ENCODE measurements around the gene MMP25. TPM values are rescaled to one million over a fixed set of nuclear protein-coding genes. Genes with fewer than 3 reads are reported as not detected.

The MMP25 gene
- total RNA-seq, 2 experiments from 2014 or later, result 1.1 to 1.5 TPM

GRCh38 chr16:3059041-3059722 is 12.8 kb downstream of the MMP25 start:
- H3K4me3 Mint-ChIP-seq, result peak overlapping the region; percentile 82

DNA sequence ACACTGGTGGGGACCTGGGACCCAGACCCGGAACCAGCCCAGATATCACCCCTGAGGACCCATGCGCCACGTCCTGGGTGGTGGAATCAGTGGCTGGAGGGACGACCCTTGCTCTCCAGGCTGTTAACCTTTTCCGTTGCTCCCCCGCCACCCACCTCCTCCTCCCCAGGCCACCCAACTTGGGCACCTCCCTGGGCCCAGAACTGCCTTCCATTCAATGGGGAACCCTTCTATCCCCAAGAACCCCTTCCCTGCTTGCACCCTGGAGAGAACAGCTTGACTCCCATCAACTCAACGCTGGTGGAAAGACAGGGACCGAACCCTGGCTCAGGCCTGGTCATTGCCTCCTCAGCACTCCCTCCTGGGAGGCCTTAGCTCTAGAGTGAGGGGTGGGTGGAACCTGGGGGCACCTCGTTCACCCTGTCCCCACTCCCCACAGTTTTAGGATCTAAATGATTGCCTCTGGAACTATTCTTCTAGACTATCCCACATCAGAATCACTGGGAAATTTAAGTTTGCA is 13.4 kb downstream of the MMP25 start:
- DNase-seq, result no peak
- no peak for TF ChIP-seq CTCF (IDR thresholded peaks at IDR 0.05)
- ChIA-PET POLR2A (interaction anchor here (0.7 to 3.5 kb wide), 11 partner anchors 9 to 112 kb away, joined by 3 to 27 read pairs (median 7); partner anchors contain the start of genes ZNF213 and ZSCAN10), CTCF (interaction anchor here (0.6 to 14.0 kb wide), 27 partner anchors 9 to 224 kb away, joined by 3 to 288 read pairs (median 11); partner anchors contain the start of genes HCFC1R1, THOC6, ZNF213 and ZSCAN10)
- ATAC-seq, result no peak
- Mint-ChIP-seq H3K27me3 (no peaks in the 10 kb centered on the region), H3K36me3 (ENCODE audit: low read depth) (peaks cover 15% of the 10 kb centered on the region), H3K9me3 (no peaks in the 10 kb centered on the region), H3K4me3 (peak overlapping the region; percentile 82), H3K27ac (peak overlapping the region; percentile 93), H3K4me1 (ENCODE audit: low read depth) (peaks cover 57% of the 10 kb centered on the region)
- intact Hi-C loops (cut with micrococcal nuclease), result loop anchor here (2.0 kb wide), 1 partner anchor 67 kb away; no protein-coding TSS in a partner anchor

More at GRCh38 chr16:3059041-3059722, 12.8 kb downstream of the MMP25 start:
- peak; percentile 98 for TF ChIP-seq CTCF (IDR thresholded peaks at IDR 0.05)
- H3K9me3 Mint-ChIP-seq, result no peaks in the 10 kb centered on the region
- DNase-seq, result peak; percentile 87
- CTCF ChIA-PET, result interaction anchor here (0.6 to 14.0 kb wide), 40 partner anchors 9 to 225 kb away, joined by 3 to 288 read pairs (median 6); partner anchors contain the start of genes HCFC1R1, THOC6, ZNF213 and ZSCAN10
- peaks cover 57% of the 10 kb centered on the region for H3K4me1 Mint-ChIP-seq (ENCODE audit: low read depth)
- H3K27ac Mint-ChIP-seq, result peak overlapping the region; percentile 93
- peak; percentile 86 for ATAC-seq
- no peaks in the 10 kb centered on the region for H3K27me3 Mint-ChIP-seq
- intact Hi-C loops (cut with micrococcal nuclease), result no loop called here
- POLR2A ChIA-PET, result interaction anchor here (0.7 to 3.5 kb wide), 18 partner anchors 8 to 112 kb away, joined by 3 to 27 read pairs (median 6); partner anchors contain the start of genes ZNF213 and ZSCAN10
- H3K36me3 Mint-ChIP-seq (ENCODE audit: low read depth), result peaks cover 19% of the 10 kb centered on the region

- peaks cover 53% of the 10 kb centered on the region for H3K4me1 Mint-ChIP-seq (ENCODE audit: low read depth)
- H3K4me3 Mint-ChIP-seq, result peak overlapping the region; percentile 82
- ATAC-seq, result no peak
- peak overlapping the region; percentile 93 for H3K27ac Mint-ChIP-seq
- intact Hi-C loops (cut with micrococcal nuclease), result loop anchor here (2.0 kb wide), 1 partner anchor 66 kb away; no protein-coding TSS in a partner anchor
- peaks cover 10% of the 10 kb centered on the region for H3K36me3 Mint-ChIP-seq (ENCODE audit: low read depth)
- no peak for TF ChIP-seq CTCF (IDR thresholded peaks at IDR 0.05)
- POLR2A ChIA-PET, result interaction anchor here (0.6 to 3.5 kb wide), 6 partner anchors 9 to 74 kb away, joined by 3 to 27 read pairs (median 11); partner anchors contain the start of gene ZNF213
- H3K9me3 Mint-ChIP-seq, result no peaks in the 10 kb centered on the region
- no peaks in the 10 kb centered on the region for H3K27me3 Mint-ChIP-seq
- no peak for DNase-seq
- CTCF ChIA-PET, result interaction anchor here (1.0 to 14.0 kb wide), 18 partner anchors 10 to 107 kb away, joined by 3 to 288 read pairs (median 16); partner anchors contain the start of genes HCFC1R1, THOC6, ZNF213 and ZSCAN10
These were observed 14.2 kb downstream of the MMP25 start for GRCh38 chr16:3060339-3061127.

DNA sequence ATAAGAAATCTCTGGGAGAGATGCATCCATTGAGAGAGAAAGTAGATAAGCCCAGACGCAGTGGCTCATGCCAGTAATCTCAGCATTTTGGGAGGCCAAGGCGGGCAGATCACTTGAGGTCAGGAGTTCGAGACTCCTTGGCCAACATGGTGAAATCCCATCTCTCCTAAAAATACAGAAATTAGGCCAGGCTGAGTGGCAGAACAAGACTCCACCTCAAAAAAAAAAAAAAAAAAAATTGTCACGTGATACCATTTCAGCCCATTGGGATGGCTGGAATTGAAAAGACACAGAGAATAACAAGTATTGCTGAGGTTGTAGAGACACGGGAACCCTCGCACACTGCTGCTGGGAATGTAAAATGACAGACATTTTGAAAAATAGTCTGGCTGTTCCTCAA is 16.2 kb downstream of the MMP25 start:
- no peak overlapping the region for H3K27ac Mint-ChIP-seq
- no peak overlapping the region for H3K4me3 Mint-ChIP-seq
- DNase-seq (no peak), ATAC-seq (no peak)
- H3K27me3 Mint-ChIP-seq, result no peaks in the 10 kb centered on the region
- POLR2A ChIA-PET, result interaction anchor here (1.8 kb wide), 1 partner anchor 15 kb away, joined by 7 read pairs; no protein-coding TSS in a partner anchor
- peaks cover 46% of the 10 kb centered on the region for H3K4me1 Mint-ChIP-seq (ENCODE audit: low read depth)
- CTCF ChIA-PET, result interaction anchor here (1.0 to 14.0 kb wide), 6 partner anchors 12 to 66 kb away, joined by 4 to 288 read pairs (median 7); no protein-coding TSS in a partner anchor
- no peaks in the 10 kb centered on the region for H3K9me3 Mint-ChIP-seq
- TF ChIP-seq CTCF (IDR thresholded peaks at IDR 0.05), result no peak
- intact Hi-C loops (cut with micrococcal nuclease), result no loop called here
- H3K36me3 Mint-ChIP-seq (ENCODE audit: low read depth), result peaks cover 23% of the 10 kb centered on the region
